Fibroblast of skin of right quadriceps (primary cell): ENCODE data around the gene PSEN1.
"Not testable (repeated sequence)": the region's sequence is repeated elsewhere in the genome, so short reads cannot be mapped to it uniquely, and the experiment has no call there.

Source experiments
- DNase-seq: peaks from one replicate; pipeline ENCODE4 v3.0.0-alpha.2; 2013

The PSEN1 gene

GRCh38 chr14:73168274-73168673 lies 32.0 kb downstream of the PSEN1 start:
- no peak for DNase-seq

- no peak for DNase-seq
Observed at GRCh38 chr14:73168691-73169090, 32.4 kb downstream of the PSEN1 start.

- DNase-seq = not testable (repeated sequence)
Observed at GRCh38 chr14:73169855-73170254, 33.5 kb downstream of the PSEN1 start.

GRCh38 chr14:73170686-73171085 lies 34.4 kb downstream of the PSEN1 start:
- DNase-seq = no peak

- DNase-seq = no peak
Observed at GRCh38 chr14:73172500-73172899, 36.2 kb downstream of the PSEN1 start.

- DNase-seq = peak; percentile 44
Observed at GRCh38 chr14:73173092-73173735, 36.9 kb downstream of the PSEN1 start.

- no peak for DNase-seq
Observed at GRCh38 chr14:73176685-73177084, 40.4 kb downstream of the PSEN1 start.

- DNase-seq = peak; percentile 67
Observed at GRCh38 chr14:73180385-73180805, 44.1 kb downstream of the PSEN1 start.

GRCh38 chr14:73180969-73181368 lies 44.7 kb downstream of the PSEN1 start:
- DNase-seq = not testable (repeated sequence)

- peak; percentile 79 for DNase-seq
Observed at GRCh38 chr14:73188501-73188911, 52.2 kb downstream of the PSEN1 start.

GRCh38 chr14:73189651-73190050 lies 53.3 kb downstream of the PSEN1 start:
- no peak for DNase-seq

GRCh38 chr14:73191441-73191840 lies 55.1 kb downstream of the PSEN1 start:
- DNase-seq = no peak

- not testable (repeated sequence) for DNase-seq
Observed at GRCh38 chr14:73194306-73194705, 58.0 kb downstream of the PSEN1 start.

GRCh38 chr14:73198253-73198652 lies 61.9 kb downstream of the PSEN1 start:
- DNase-seq = no peak

- DNase-seq = no peak
Observed at GRCh38 chr14:73203527-73203926, 67.2 kb downstream of the PSEN1 start.

- DNase-seq = no peak
Observed at GRCh38 chr14:73207615-73208014, 71.3 kb downstream of the PSEN1 start.

- DNase-seq = no peak
Observed at GRCh38 chr14:73208390-73208789, 72.1 kb downstream of the PSEN1 start.

- no peak for DNase-seq
Observed at GRCh38 chr14:73208846-73209245, 72.5 kb downstream of the PSEN1 start.

GRCh38 chr14:73209953-73210352 lies 73.6 kb downstream of the PSEN1 start:
- DNase-seq = peak; percentile 39

- no peak for DNase-seq
Observed at GRCh38 chr14:73211251-73212040, 75.1 kb downstream of the PSEN1 start.

GRCh38 chr14:73216030-73216429 lies 79.7 kb downstream of the PSEN1 start:
- DNase-seq = no peak

GRCh38 chr14:73217411-73217810 lies 81.1 kb downstream of the PSEN1 start:
- DNase-seq = no peak

GRCh38 chr14:73220061-73220460 lies 83.8 kb downstream of the PSEN1 start:
- no peak for DNase-seq

- no peak for DNase-seq
Observed at GRCh38 chr14:73220634-73221033, 84.3 kb downstream of the PSEN1 start.
